ENCODE results near the gene SPG11.

SPG11 gene

GRCh38 chr15:44676676-44677075 is 13.2 kb upstream of the SPG11 start:
- Histone ChIP-seq H3K4me3 (ENCODE audit: low read length) (no peak overlapping the region), H3F3A (ENCODE audit: control insufficient read depth, insufficient read depth) (no peaks in the 10 kb centered on the region), H3K9me3 (ENCODE audit: control insufficient read depth, insufficient read depth, low read length) (no peaks in the 10 kb centered on the region), H3K9me2 (replicated peaks; ENCODE audit: control insufficient read depth, low read length) (no peaks in the 10 kb centered on the region), H4K20me1 (ENCODE audit: control insufficient read depth, insufficient read depth, low read depth, low read length) (no peaks in the 10 kb centered on the region), H3K4me1 (ENCODE audit: control insufficient read depth, low read length) (0 out of 2 replicates have a peak, but pooled peaks cover 3% of the 10 kb centered on the region), H3K36me3 (ENCODE audit: control insufficient read depth, low read length) (no peaks in the 10 kb centered on the region), H3K4me2 (ENCODE audit: low read length) (no peak overlapping the region), H3K79me2 (ENCODE audit: control insufficient read depth, low read length) (no peaks in the 10 kb centered on the region), H3K27me3 (ENCODE audit: control insufficient read depth, low read length) (peaks cover 7% of the 10 kb centered on the region; the same call in 1 of the 2 replicates), H3K27ac (ENCODE audit: low read depth, low read length) (no peak overlapping the region)
- TF ChIP-seq EZH2phosphoT487 (IDR thresholded peaks at IDR 0.05; ENCODE audit: borderline replicate concordance, low read length) (no peak), CTCF (IDR thresholded peaks at IDR 0.05; ENCODE audit: low read depth, low read length, poor library complexity, severe bottlenecking) (no peak)

- peaks cover 7% of the 10 kb centered on the region; the same call in 1 of the 2 replicates for H3K27me3 ChIP-seq (ENCODE audit: control insufficient read depth, low read length)
- peaks cover 5% of the 10 kb centered on the region for H3K4me1 ChIP-seq (ENCODE audit: control insufficient read depth, low read length)
- H3K4me2 ChIP-seq (ENCODE audit: low read length): no peak overlapping the region
- H3K27ac ChIP-seq (ENCODE audit: low read depth, low read length): no peak overlapping the region
- no peaks in the 10 kb centered on the region for H3K36me3 ChIP-seq (ENCODE audit: control insufficient read depth, low read length)
- H3K4me3 ChIP-seq (ENCODE audit: low read length): no peak overlapping the region
- no peaks in the 10 kb centered on the region for H3F3A ChIP-seq (ENCODE audit: control insufficient read depth, insufficient read depth)
- H3K79me2 ChIP-seq (ENCODE audit: control insufficient read depth, low read length): no peaks in the 10 kb centered on the region
- no peaks in the 10 kb centered on the region for H3K9me3 ChIP-seq (ENCODE audit: control insufficient read depth, insufficient read depth, low read length)
- no peaks in the 10 kb centered on the region for H3K9me2 ChIP-seq (replicated peaks; ENCODE audit: control insufficient read depth, low read length)
- TF ChIP-seq CTCF (IDR thresholded peaks at IDR 0.05; ENCODE audit: low read depth, low read length, poor library complexity, severe bottlenecking) (no peak), EZH2phosphoT487 (IDR thresholded peaks at IDR 0.05; ENCODE audit: borderline replicate concordance, low read length) (no peak)
- no peaks in the 10 kb centered on the region for H4K20me1 ChIP-seq (ENCODE audit: control insufficient read depth, insufficient read depth, low read depth, low read length)
These were observed 12.4 kb upstream of the SPG11 start for GRCh38 chr15:44675911-44676310.

GRCh38 chr15:44673639-44674038 is 10.2 kb upstream of the SPG11 start:
- Histone ChIP-seq H3K4me1 (ENCODE audit: control insufficient read depth, low read length) (peaks cover 14% of the 10 kb centered on the region), H3K27me3 (ENCODE audit: control insufficient read depth, low read length) (no peaks in the 10 kb centered on the region), H3K9me2 (replicated peaks; ENCODE audit: control insufficient read depth, low read length) (no peaks in the 10 kb centered on the region), H3K36me3 (ENCODE audit: control insufficient read depth, low read length) (no peaks in the 10 kb centered on the region), H3K79me2 (ENCODE audit: control insufficient read depth, low read length) (no peaks in the 10 kb centered on the region), H4K20me1 (ENCODE audit: control insufficient read depth, insufficient read depth, low read depth, low read length) (no peaks in the 10 kb centered on the region), H3K4me3 (ENCODE audit: low read length) (no peak overlapping the region), H3K4me2 (ENCODE audit: low read length) (no peak overlapping the region), H3F3A (ENCODE audit: control insufficient read depth, insufficient read depth) (no peaks in the 10 kb centered on the region), H3K27ac (ENCODE audit: low read depth, low read length) (no peak overlapping the region), H3K9me3 (ENCODE audit: control insufficient read depth, insufficient read depth, low read length) (no peaks in the 10 kb centered on the region)
- TF ChIP-seq CTCF (IDR thresholded peaks at IDR 0.05; ENCODE audit: low read depth, low read length, poor library complexity, severe bottlenecking) (no peak), EZH2phosphoT487 (IDR thresholded peaks at IDR 0.05; ENCODE audit: borderline replicate concordance, low read length) (no peak)
